ENCODE results near the gene IL6.

DNA sequence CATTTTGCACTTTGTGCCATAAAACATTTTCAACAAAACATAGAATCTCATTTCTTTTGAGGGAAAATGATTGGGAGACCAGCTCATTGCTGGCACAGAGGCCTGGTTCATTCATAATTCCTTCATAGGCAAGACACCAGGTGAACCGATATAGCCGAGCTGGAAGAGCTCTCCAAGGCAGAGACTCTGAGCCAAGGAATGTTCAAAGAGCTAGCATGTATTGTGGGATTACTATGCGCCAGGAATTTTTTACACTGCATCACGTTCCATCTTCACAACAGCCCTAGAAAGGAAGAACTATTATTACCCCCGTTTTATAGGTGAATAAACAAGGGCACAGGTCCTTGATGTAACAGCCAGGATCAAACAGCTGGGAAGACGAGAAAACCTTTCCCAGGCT lies 2.1 kb upstream of the IL6 start:
- TF ChIP-seq CTCF (IDR thresholded peaks at IDR 0.05; ENCODE audit: insufficient read depth, low read length, poor library complexity, severe bottlenecking) = no peak
- TF ChIP-seq EZH2phosphoT487 (conservative IDR thresholded peaks at IDR 0.05; ENCODE audit: low read length) = no peak

All from SU-DHL-6 (cell line).